Ramos (cell line): ENCODE data around the gene CAMK1D.

Source experiments
- in situ Hi-C: fragments of 300-500 bp; cut with MboI; formaldehyde crosslinking; loops from one replicate; pipeline ENCODE4 v1.14.3; 2022; ENCODE audit warnings: low sequenced_read_pairs; ENCODE audit not compliant: unreplicated experiment

The CAMK1D gene

DNA sequence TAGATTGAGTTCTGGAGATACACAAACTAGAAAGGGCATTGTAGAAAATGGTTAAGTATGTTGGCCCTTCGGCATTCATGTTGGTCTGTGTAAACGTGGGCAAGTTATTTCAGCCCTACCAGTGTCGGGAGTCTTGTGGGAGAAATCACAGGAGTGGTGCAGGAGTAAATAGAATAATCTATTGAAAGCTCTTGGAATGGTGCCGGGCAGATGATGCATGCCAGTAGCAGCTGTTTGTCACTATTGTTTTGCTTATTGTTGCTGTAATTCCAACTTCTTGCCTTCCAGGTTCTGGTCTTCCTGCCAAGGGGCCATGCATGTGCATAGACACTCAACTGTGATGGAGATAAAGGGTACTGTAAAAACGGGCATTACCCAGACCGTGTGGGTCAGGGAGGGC lies 259.4 kb downstream of the CAMK1D start:
- in situ Hi-C loops: no loop called here

GRCh38 chr10:12609435-12609834 lies 260.1 kb downstream of the CAMK1D start:
- in situ Hi-C loops: no loop called here

DNA sequence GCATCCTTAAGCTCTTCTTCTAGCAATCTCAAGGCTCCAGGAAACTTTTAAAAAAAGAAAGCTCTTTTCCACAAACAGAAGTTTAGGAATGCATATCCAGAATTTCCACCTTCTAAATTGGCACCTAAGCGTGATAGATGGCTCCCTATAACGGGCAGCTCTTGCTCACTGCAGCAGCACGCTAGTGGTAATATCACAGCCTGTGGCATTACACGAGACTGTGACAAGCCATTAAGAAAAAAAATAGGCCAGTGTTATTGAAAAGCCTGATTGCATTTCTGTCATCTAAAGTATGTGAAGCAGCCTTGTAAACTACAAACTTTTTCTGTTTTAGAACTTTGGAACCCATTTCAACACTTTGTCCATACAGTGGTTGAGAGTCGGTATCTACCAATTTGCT lies 263.8 kb downstream of the CAMK1D start:
- in situ Hi-C loops: no loop called here

DNA sequence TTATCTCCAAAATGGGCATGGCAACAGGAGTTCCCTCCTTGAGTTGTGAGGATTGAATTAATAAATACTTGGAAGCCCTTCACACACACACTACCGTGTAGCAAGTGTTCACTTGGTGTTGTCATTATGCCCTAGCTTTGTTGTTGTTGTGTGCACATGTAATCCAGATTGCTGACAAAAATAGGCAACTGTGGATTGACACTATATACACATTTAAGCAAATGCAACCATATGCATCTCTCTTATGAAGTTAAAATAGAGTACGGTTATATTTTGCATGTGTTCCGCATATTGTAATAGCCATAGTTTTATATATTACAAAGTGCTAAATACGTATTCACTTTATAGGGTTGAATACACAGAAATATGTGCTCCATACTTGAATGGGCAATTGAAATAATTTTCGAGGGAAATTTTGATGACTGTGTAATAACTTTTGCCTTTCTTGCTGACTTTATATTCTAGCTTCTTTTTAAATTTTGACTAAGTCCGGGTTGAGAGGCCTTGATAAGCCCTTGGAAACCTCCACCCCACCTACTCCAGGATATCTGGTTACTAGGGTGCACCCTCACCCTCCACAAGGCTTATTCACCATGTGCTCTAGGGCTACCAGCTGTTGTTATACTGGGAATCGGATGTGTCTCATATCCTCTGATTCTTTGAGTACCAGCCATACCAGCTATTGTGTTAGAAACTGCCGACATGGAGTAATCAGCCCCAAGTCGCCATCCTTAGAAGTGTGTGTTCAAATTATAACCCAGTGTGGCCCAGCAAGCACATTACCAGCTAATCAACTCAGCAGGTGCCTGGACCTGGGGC lies 265.0 kb downstream of the CAMK1D start:
- in situ Hi-C loops: no loop called here

GRCh38 chr10:12615296-12616220 lies 266.2 kb downstream of the CAMK1D start:
- in situ Hi-C loops: no loop called here

- in situ Hi-C loops: no loop called here
These were observed 268.1 kb downstream of the CAMK1D start for GRCh38 chr10:12617191-12618175.

DNA sequence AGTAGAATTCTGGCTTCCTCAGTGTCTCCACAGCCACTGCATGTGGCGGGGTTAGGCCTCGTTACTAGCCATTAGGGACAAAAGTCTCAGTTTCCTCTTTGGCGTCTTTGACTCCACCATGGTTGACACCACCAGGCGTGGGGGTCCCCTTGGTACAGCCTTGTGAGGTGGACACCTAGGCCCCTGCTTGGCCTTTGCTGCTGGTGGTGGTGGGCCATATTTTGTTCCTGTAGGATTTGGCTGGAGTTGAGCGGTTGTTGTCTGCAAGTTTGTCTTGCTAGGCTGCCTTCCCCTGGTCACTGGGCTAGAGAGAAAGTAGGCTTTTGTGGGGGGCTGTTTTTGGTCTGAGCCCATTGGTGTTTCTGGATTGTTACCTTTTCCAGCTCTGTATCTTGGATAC lies 272.7 kb downstream of the CAMK1D start:
- in situ Hi-C loops: no loop called here

DNA sequence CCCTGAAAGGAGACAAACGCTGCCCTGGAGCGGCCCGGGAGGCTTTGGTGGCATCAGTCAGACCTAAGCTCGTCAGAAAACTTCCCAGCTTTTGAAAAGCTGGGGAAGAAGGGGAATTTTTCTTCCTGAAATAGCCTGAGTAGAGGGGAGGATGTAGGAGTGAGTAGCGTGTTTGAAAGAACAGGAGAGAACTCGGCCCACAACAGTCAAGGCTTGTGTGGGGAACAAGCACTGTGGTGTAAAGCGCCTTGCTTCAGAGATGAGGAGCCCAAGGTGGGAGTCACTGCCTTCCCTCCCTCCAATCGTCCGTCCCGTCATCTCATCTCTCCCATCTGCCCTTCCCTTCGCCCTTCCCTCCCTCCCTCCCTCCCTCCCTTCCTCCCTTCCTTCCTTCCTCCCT lies 273.3 kb downstream of the CAMK1D start:
- in situ Hi-C loops: no loop called here

GRCh38 chr10:12625393-12626023 lies 276.2 kb downstream of the CAMK1D start:
- in situ Hi-C loops: no loop called here

GRCh38 chr10:12628153-12628552 lies 278.8 kb downstream of the CAMK1D start:
- in situ Hi-C loops: no loop called here

DNA sequence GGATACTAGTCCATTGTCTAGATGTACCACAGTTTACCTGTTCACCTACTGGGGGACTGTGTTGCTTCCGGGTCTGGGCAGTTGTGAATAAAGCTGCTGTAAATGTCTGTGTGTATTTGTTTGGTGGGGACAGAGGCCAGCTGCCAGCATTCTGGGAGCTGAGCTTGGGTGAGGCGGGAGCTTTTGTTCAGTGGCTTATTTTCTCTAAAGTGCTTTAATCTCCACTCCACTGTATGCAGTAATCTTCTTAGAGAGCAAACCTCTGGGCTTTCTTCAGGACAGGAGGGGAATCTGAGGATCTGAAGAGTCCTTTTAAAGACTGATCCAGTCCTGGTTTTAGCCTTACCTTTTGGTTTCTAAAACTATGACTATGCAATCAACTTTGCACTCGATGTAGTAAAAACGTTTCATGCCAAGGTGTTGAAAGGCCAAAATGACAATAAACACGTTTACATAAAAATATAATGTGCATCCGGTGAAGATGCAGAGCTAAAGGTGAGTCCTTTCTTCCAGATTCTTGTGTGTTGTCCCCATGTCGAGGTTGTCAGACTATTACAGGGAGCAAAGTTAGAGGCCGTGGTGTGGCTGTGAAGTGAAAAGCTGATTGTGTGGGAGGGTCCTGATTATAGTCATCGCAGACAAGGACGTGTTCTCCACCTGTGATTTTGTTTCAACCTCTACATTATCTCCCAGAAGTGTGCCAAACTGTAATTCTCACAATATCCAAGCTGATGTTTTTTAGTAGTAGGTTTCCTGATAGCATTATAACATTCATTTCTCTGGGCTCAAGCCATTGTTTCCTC lies 279.8 kb downstream of the CAMK1D start:
- in situ Hi-C loops: no loop called here

DNA sequence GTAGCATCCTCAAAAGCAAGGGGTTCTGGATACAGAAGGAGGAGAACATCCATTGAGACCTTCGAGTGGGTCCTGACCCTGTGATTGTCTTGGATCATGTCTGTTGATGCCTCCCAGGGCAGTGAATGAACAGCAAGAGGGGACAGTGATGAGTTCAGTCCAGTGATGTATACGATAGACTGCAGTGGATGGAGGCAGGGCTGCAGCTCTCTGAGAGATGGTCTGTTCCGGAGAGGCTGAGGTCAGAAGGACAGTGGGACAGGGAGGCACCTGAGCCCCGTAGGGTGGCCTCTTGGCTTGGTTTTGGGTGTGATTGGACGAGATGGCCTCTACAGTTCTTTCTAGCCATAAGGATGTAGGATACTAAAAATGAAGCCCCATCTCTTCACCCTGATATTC lies 280.4 kb downstream of the CAMK1D start:
- in situ Hi-C loops: no loop called here

DNA sequence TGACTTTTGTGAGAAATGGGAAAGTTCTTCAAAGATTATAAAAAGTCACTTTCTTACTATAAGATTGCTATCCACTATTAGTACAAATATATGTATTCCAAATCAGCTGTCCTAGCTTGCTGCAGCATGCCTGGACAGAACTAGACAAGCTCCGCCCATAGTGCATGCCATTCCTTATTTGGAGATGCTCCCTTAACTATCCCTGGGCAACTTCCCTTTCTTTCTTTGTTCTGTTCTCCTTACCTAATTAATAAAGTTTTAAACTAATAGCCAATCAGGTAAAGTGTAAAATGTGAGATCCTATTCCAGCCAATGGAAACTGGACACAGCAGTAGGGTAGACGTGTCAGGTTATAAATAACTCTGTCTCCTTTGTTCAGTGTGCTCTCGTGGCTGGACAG lies 281.9 kb downstream of the CAMK1D start:
- in situ Hi-C loops: no loop called here

DNA sequence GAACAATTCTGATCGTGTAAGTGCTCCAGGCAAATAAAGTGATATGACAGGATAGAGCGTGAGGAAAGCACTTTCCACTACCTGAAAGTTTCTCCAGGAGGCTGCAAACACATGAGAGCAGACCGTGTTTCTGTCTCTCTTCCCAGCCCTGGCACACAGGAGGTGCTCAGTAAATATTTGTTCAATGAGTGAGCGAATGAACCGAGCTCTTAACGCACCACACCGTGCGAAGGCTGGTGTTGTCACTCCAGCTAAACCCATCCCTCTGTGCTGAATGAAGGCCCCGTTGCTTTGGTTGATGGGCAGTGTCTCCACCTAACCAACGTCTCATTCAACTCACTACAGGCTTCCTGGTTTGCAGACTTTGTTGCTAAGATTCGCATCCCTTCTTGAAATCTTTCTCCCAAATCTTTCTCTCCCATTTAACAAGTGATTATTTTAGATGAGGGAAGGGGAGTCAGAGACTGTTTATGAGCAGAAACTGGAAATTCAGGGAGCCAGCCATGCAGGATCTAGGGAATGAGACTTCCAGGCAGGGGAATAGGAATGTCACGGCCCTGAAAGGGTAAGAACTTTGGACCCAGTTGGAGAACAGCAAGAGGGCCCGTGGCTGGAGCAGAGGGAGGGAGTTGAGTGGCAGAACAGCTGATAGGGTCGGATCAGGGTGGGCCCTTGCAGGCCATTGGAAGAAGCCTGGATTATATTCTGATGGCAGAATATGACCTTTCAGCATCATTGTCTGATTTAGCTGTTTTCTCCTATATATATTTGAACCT lies 282.6 kb downstream of the CAMK1D start:
- in situ Hi-C loops: no loop called here

GRCh38 chr10:12633776-12634620 lies 284.7 kb downstream of the CAMK1D start:
- in situ Hi-C loops: no loop called here

DNA sequence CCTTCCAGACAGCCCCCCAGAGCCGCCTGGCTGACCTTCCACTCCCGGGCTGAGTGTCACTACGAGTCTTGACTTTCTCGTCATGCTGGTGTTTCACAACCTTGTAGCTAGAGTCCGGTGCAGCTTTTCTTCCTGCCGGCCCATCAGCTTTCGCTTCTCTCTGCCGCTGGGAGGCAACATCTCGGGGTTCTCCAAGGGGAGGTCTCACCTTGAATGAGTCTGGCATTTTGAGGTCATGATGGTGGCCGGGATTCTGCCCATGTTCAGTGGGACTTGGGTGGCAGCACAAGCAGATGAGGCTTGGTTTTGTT lies 285.2 kb downstream of the CAMK1D start:
- in situ Hi-C loops: no loop called here

- in situ Hi-C loops: no loop called here
These were observed 285.8 kb downstream of the CAMK1D start for GRCh38 chr10:12635127-12635541.
